SIG-M5 treated with dmso at 0.1 percent for 504 hours (cell line): ENCODE results near the gene ABCD1.
A peak's percentile ranks its signal among the peaks of the same experiment; 100 is the strongest.

ENCODE experiments used
- DNase-seq: peaks from one replicate; lab custom pipeline; 2025; ENCODE audit not compliant: unreplicated experiment; lab: John Stamatoyannopoulos, UW

ABCD1 gene

GRCh38 chrX:153783378-153784013, 58.8 kb downstream of the ABCD1 start:
- DNase-seq: no peak

DNA sequence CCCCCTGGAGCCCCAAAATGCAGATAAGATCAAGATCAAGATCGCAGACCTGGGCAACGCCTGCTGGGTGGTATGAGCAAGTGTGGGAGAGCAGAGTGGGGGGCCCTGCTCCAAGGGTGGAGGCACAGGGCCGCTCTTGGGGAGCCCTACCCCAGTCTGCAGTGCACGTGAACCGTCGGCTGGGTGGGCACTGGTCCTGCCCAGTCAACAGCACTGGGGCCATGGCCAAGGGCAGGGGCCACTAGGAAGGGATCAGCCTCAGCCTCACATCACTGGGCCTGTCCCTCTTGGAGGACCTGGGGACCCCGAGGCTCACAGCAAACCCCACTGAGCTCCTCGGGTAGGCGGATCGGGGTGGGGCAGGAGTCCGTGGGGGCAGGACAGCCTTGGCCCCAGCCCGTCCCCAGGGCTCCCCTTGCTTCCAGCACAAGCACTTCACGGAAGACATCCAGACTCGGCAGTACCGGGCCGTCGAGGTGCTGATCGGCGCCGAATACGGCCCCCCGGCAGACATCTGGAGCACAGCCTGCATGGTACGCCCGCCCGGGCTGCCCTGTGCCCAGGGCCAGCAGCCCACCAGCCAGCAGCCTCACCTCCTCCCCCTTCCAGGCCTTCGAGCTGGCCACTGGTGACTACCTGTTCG, 59.8 kb downstream of the ABCD1 start:
- no peak for DNase-seq

- DNase-seq: no peak
Measured at GRCh38 chrX:153786669-153787068, 62.0 kb downstream of the ABCD1 start.

- no peak for DNase-seq
Measured at GRCh38 chrX:153789654-153790053, 65.0 kb downstream of the ABCD1 start.

DNA sequence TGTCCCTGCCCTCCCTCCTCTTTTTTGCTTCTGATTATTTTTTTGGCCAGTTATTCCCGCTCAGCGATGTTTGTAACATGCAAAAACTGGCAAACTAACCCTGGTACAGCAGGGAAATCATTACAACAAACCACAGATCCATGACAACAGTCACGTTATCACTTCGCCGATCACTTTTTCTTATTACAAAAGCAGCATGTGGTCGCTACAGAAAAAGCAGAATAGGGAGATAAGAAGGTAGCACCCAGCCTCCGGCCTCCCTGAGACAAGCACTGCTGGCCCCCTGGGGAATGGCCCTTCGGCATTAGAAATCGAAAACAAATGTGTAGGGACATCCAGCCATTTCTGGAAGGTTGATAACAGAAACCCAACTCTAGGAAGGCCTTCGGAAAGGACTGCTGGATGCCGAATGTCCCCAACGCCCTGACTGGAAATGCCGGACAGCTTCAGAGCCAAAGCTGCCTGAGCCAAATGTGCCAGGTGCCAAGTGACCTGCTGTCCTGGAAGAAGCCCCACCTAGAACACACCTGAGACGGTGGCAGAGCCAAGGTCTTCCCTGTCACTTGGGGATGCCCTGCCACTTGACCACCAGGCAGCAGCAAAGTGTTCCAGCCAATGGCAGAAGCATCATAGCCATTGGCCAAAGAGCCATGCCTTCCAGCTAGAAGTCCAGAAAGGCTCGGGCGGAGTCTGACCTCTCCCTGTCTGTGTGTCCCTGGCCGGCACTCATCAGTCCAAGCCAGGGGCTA, 66.6 kb downstream of the ABCD1 start:
- DNase-seq: no peak

GRCh38 chrX:153792368-153792767, 67.7 kb downstream of the ABCD1 start:
- DNase-seq: no peak

- DNase-seq: peak; percentile 31
Measured at GRCh38 chrX:153793291-153793690, 68.6 kb downstream of the ABCD1 start.
